HEK293 (cell line): ENCODE results near the gene TBL1XR1.

Experiments used
- CTCF ChIA-PET: fragments of 350-600 bp; formaldehyde crosslinking; extraction: SDS; loops from one replicate; lab custom pipeline; 2021; ENCODE audit warnings: antibody characterized with exemption; lab: Yijun Ruan, JAX
- POLR2A ChIA-PET: fragments of 300-600 bp; formaldehyde crosslinking; extraction: SDS; loops from one replicate; lab custom pipeline; 2020; ENCODE audit warnings: antibody characterized with exemption, inconsistent platforms; lab: Yijun Ruan, JAX
- H3K27ac ChIP-seq: fragments of 200-500 bp; sonication (Bioruptor generic); 2 replicates; pipeline ENCODE4 v1.5.1; 2014; ENCODE audit warnings: low read depth, low read length, control low read depth, inconsistent platforms; ENCODE audit errors: extremely low read depth
- H3K36me3 ChIP-seq, 2 experiments: fragments of 200-500 bp in 1 of 2; sonication (Bioruptor generic) in 1 of 2; 1 replicate in 1 of 2; 2 replicates in 1 of 2; pipeline ENCODE4 v1.5.1; 2014 to 2017; ENCODE audit warnings: inconsistent platforms in 2 of 2, low read length in 2 of 2; ENCODE audit not compliant: control insufficient read depth in 2 of 2, insufficient read depth in 1 of 2
- H3K4me1 ChIP-seq: fragments of 200-500 bp; sonication (Bioruptor generic); 2 replicates; pipeline ENCODE4 v1.5.1; 2014; ENCODE audit warnings: mild to moderate bottlenecking, low read length, inconsistent platforms; ENCODE audit not compliant: control insufficient read depth, insufficient read depth
- H3K4me3 ChIP-seq: 2 replicates; pipeline ENCODE4 v1.5.1; 2011; ENCODE audit warnings: low read depth, mild to moderate bottlenecking, control low read depth, low read length, moderate library complexity
- H3K9me3 ChIP-seq: fragments of 200-500 bp; sonication (Bioruptor generic); 2 replicates; pipeline ENCODE4 v1.5.1; 2014; ENCODE audit warnings: low read depth, low read length, inconsistent platforms; ENCODE audit not compliant: control insufficient read depth, insufficient read depth
- EGR2 ChIP-seq: fragments of 450-650 bp; formaldehyde crosslinking; IDR thresholded peaks from 2 replicates; pipeline ENCODE4 v1.5.1; 2016; ENCODE audit warnings: low read depth, missing biosample characterization, missing genetic modification characterization
- GLI2 ChIP-seq: fragments of 450-650 bp; formaldehyde crosslinking; IDR thresholded peaks from 2 replicates; pipeline ENCODE4; 2017; ENCODE audit warnings: missing biosample characterization, missing genetic modification characterization, low read depth, borderline replicate concordance
- KLF1 ChIP-seq: fragments of 450-650 bp; formaldehyde crosslinking; IDR thresholded peaks from 2 replicates; pipeline ENCODE4 v1.5.1; 2016; ENCODE audit warnings: missing biosample characterization, missing genetic modification characterization
- MEIS1 ChIP-seq: sonication (generic); formaldehyde crosslinking; IDR thresholded peaks from 2 replicates; pipeline ENCODE4 v1.8.1; 2022; ENCODE audit warnings: missing genetic modification reagents, mild to moderate bottlenecking, borderline replicate concordance
- PRDM1 ChIP-seq: fragments of 450-650 bp; formaldehyde crosslinking; IDR thresholded peaks from 2 replicates; pipeline ENCODE4; 2016; ENCODE audit warnings: missing biosample characterization, missing genetic modification characterization
- RBAK ChIP-seq: fragments of 450-650 bp; formaldehyde crosslinking; IDR thresholded peaks from 2 replicates; pipeline ENCODE4 v1.5.1; 2016; ENCODE audit warnings: missing biosample characterization, missing genetic modification characterization
- SP2 ChIP-seq: fragments of 450-650 bp; formaldehyde crosslinking; IDR thresholded peaks from 2 replicates; pipeline ENCODE4 v1.5.1; 2016; ENCODE audit warnings: missing biosample characterization, missing genetic modification characterization
- ZBTB8A ChIP-seq: fragments of 450-650 bp; formaldehyde crosslinking; IDR thresholded peaks from 2 replicates; pipeline ENCODE4 v1.5.1; 2016; ENCODE audit warnings: missing biosample characterization, missing genetic modification characterization
- ZFP3 ChIP-seq: fragments of 450-650 bp; formaldehyde crosslinking; IDR thresholded peaks from 2 replicates; pipeline ENCODE4 v1.5.1; 2016; ENCODE audit warnings: low read depth, missing biosample characterization, missing genetic modification characterization
- ZNF10 ChIP-seq: fragments of 450-650 bp; formaldehyde crosslinking; IDR thresholded peaks from 2 replicates; pipeline ENCODE4 v1.5.1; 2017; ENCODE audit warnings: missing biosample characterization, missing genetic modification characterization
- ZNF133 ChIP-seq: fragments of 450-650 bp; formaldehyde crosslinking; IDR thresholded peaks from 2 replicates; pipeline ENCODE4 v1.5.1; 2016; ENCODE audit warnings: missing biosample characterization, missing genetic modification characterization
- ZNF214 ChIP-seq: fragments of 450-650 bp; formaldehyde crosslinking; IDR thresholded peaks from 2 replicates; pipeline ENCODE4 v1.5.1; 2017; ENCODE audit warnings: missing biosample characterization, mild to moderate bottlenecking, missing genetic modification characterization, borderline replicate concordance
- ZNF221 ChIP-seq: fragments of 450-650 bp; formaldehyde crosslinking; IDR thresholded peaks from 2 replicates; pipeline ENCODE4 v1.5.1; 2017; ENCODE audit warnings: missing biosample characterization, missing genetic modification characterization, borderline replicate concordance
- ZNF239 ChIP-seq: fragments of 450-650 bp; formaldehyde crosslinking; IDR thresholded peaks from 2 replicates; pipeline ENCODE4 v1.5.1; 2016; ENCODE audit warnings: missing biosample characterization, missing genetic modification characterization
- ZNF266 ChIP-seq: fragments of 450-650 bp; formaldehyde crosslinking; IDR thresholded peaks from 2 replicates; pipeline ENCODE4 v1.5.1; 2016; ENCODE audit warnings: missing biosample characterization, missing genetic modification characterization, low read depth
- ZNF292 ChIP-seq: fragments of 450-650 bp; formaldehyde crosslinking; IDR thresholded peaks from 2 replicates; pipeline ENCODE4 v1.5.1; 2016; ENCODE audit warnings: low read depth, missing biosample characterization, missing genetic modification characterization, borderline replicate concordance
- ZNF302 ChIP-seq: fragments of 450-650 bp; formaldehyde crosslinking; IDR thresholded peaks from 2 replicates; pipeline ENCODE4 v1.5.1; 2016; ENCODE audit warnings: missing biosample characterization, missing genetic modification characterization, low read depth
- ZNF335 ChIP-seq: fragments of 450-650 bp; formaldehyde crosslinking; conservative IDR thresholded peaks from 2 replicates; pipeline ENCODE4 v1.5.1; 2016; ENCODE audit warnings: missing biosample characterization, missing genetic modification characterization
- ZNF394 ChIP-seq: fragments of 450-650 bp; formaldehyde crosslinking; IDR thresholded peaks from 2 replicates; pipeline ENCODE4 v1.5.1; 2016; ENCODE audit warnings: missing biosample characterization, missing genetic modification characterization, mild to moderate bottlenecking, moderate library complexity, borderline replicate concordance
- ZNF433 ChIP-seq: fragments of 450-650 bp; formaldehyde crosslinking; IDR thresholded peaks from 2 replicates; pipeline ENCODE4 v1.5.1; 2016; ENCODE audit warnings: missing biosample characterization, missing genetic modification characterization, low read depth
- ZNF501 ChIP-seq: fragments of 450-650 bp; formaldehyde crosslinking; IDR thresholded peaks from 2 replicates; pipeline ENCODE4 v1.5.1; 2016; ENCODE audit warnings: missing biosample characterization, missing genetic modification characterization
- ZNF558 ChIP-seq: fragments of 450-650 bp; formaldehyde crosslinking; IDR thresholded peaks from 2 replicates; pipeline ENCODE4 v1.5.1; 2016; ENCODE audit warnings: missing biosample characterization, missing genetic modification characterization
- ZNF660 ChIP-seq: fragments of 450-650 bp; IDR thresholded peaks from 2 replicates; pipeline ENCODE4 v1.5.1; 2018; ENCODE audit warnings: missing biosample characterization, mild to moderate bottlenecking, missing genetic modification characterization
- ZNF677 ChIP-seq: fragments of 450-650 bp; IDR thresholded peaks from 2 replicates; pipeline ENCODE4 v1.5.0; 2018; ENCODE audit warnings: missing biosample characterization, mild to moderate bottlenecking, missing genetic modification characterization, moderate library complexity
- ZNF707 ChIP-seq: fragments of 450-650 bp; formaldehyde crosslinking; IDR thresholded peaks from 2 replicates; pipeline ENCODE4 v1.5.1; 2016; ENCODE audit warnings: missing biosample characterization, missing genetic modification characterization
- ZNF792 ChIP-seq: fragments of 450-650 bp; formaldehyde crosslinking; IDR thresholded peaks from 2 replicates; pipeline ENCODE4 v1.5.1; 2016; ENCODE audit warnings: missing biosample characterization, missing genetic modification characterization
- ZNF843 ChIP-seq: fragments of 450-650 bp; formaldehyde crosslinking; IDR thresholded peaks from 2 replicates; pipeline ENCODE4 v1.5.1; 2016; ENCODE audit warnings: missing biosample characterization, missing genetic modification characterization
- TF ChIP-seq, protein P1 (sequence below): fragments of 450-650 bp; formaldehyde crosslinking; IDR thresholded peaks from 2 replicates; pipeline ENCODE4 v1.5.1; 2016; ENCODE audit warnings: missing biosample characterization, missing genetic modification characterization

Gene TBL1XR1

DNA sequence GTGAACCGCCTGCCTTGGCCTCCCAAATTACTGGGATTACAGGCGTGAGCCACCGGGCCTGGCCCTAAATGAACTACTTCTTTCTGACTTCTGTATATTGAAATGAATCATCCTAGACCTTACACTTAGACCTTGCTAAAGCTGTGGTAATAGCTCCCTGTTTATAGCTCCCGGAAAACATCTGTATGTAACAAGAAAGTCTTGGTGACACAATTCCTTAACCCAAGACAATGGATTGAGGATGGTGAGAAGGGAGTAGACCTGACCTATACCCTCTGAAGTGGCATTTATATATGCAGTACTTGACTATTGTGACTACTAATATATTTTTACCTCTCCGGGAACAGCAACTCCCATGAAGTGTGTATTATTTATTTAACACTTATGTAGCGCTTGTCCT lies 48.0 kb upstream of the TBL1XR1 start:
- TF ChIP-seq ZNF302 (tag by site-specific recombination) (no peak), PRDM1 (tag by site-specific recombination) (no peak)
- Histone ChIP-seq H3K36me3 (no peaks in the 10 kb centered on the region), H3K27ac (no peak overlapping the region), H3K4me1 (no peaks in the 10 kb centered on the region), H3K9me3 (no peaks in the 10 kb centered on the region), H3K4me3 (no peak overlapping the region)
- POLR2A ChIA-PET = no interaction called here
- CTCF ChIA-PET = no interaction called here

DNA sequence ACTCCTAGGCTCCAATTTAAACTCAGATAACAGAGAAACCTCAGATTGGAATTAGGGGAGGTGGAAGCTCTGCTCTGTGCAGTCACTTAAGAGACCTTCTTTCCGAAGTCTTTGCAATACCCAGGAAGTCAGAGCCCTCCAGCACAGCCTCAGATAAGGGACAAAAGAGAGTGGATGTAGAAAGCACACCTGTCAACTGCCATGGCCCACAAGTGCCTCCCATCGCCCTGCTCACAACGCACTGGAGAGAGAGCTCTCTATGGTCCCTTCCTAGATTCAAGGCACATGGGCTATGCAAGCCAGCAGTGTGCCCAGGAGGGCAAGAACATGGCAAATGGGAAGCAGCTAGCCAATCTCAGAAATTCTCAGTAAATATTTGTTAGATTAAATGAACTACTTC lies 47.3 kb upstream of the TBL1XR1 start:
- H3K4me1 ChIP-seq = no peaks in the 10 kb centered on the region
- no peak overlapping the region for H3K4me3 ChIP-seq
- no peak for TF ChIP-seq ZNF660 (tag by site-specific recombination)
- TF ChIP-seq ZNF335 = no peak
- TF ChIP-seq ZNF221 = no peak
- no peak for TF ChIP-seq ZNF501 (tag by site-specific recombination)
- TF ChIP-seq SP2 (tag by site-specific recombination) = no peak
- TF ChIP-seq ZNF677 (tag by site-specific recombination) = no peak
- TF ChIP-seq, protein P1, sequence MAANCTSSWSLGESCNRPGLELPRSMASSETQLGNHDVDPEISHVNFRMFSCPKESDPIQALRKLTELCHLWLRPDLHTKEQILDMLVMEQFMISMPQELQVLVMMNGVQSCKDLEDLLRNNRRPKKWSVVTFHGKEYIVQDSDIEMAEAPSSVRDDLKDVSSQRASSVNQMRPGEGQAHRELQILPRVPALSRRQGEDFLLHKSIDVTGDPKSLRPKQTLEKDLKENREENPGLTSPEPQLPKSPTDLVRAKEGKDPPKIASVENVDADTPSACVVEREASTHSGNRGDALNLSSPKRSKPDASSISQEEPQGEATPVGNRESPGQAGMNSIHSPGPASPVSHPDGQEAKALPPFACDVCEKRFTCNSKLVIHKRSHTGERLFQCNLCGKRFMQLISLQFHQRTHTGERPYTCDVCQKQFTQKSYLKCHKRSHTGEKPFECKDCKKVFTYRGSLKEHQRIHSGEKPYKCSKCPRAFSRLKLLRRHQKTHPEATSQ (tag by site-specific recombination) = no peak
- TF ChIP-seq RBAK (tag by site-specific recombination) = no peak
- CTCF ChIA-PET = no interaction called here
- no peaks in the 10 kb centered on the region for H3K36me3 ChIP-seq
- H3K27ac ChIP-seq = no peak overlapping the region
- no peaks in the 10 kb centered on the region for H3K9me3 ChIP-seq
- POLR2A ChIA-PET = no interaction called here

DNA sequence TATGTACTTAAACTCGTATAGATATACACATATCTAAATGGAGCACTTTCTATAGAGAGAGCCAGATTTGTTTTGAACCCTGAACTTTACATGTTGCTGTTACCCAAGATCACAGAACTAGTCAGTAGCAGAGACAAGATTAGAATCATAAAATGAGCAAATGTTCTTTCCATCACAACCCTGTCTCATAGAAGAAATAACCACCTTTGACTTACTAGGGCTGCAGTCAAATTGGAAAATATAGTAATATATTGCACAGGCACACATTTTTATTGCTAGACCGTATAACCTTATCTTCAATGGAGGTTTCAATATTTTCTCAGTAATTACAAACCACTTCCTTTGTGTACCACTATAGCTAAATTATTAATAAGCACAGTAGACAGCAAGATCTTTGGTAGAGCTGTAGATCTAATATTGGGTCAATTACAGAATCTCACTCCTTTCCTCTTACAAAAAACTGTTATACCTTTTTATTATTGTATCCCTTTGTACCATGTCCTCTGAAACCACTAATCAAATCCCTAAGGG lies 41.5 kb upstream of the TBL1XR1 start:
- no peak for TF ChIP-seq ZNF266 (tag by site-specific recombination)
- TF ChIP-seq ZNF433 (tag by site-specific recombination) = no peak
- no peak for TF ChIP-seq ZFP3
- TF ChIP-seq ZNF239 (tag by site-specific recombination) = no peak
- TF ChIP-seq KLF1 (tag by site-specific recombination) = no peak
- no peak for TF ChIP-seq ZNF558 (tag by site-specific recombination)
- no peak for TF ChIP-seq ZNF292 (tag by site-specific recombination)
- no peak for TF ChIP-seq ZNF394 (tag by site-specific recombination)
- TF ChIP-seq ZNF843 = no peak
- no peak for TF ChIP-seq GLI2 (tag by site-specific recombination)
- TF ChIP-seq MEIS1 = no peak
- no peak for TF ChIP-seq ZBTB8A
- TF ChIP-seq ZNF792 (tag by site-specific recombination) = no peak
- TF ChIP-seq ZNF214 = no peak
- TF ChIP-seq ZNF707 (tag by site-specific recombination) = no peak
- TF ChIP-seq ZNF10 (tag by site-specific recombination) = no peak
- no peak for TF ChIP-seq ZNF133 (tag by site-specific recombination)
- TF ChIP-seq EGR2 (tag by site-specific recombination) = no peak
- Histone ChIP-seq H3K27ac (no peak overlapping the region), H3K9me3 (no peaks in the 10 kb centered on the region), H3K36me3 (no peaks in the 10 kb centered on the region), H3K4me3 (no peak overlapping the region), H3K4me1 (no peaks in the 10 kb centered on the region)
- CTCF ChIA-PET = no interaction called here
- POLR2A ChIA-PET = no interaction called here
